Testis (tissue), 2 donors: ENCODE results near the gene NR4A2.

Source experiments
- CTCF ChIP-seq, 3 experiments: fragments of 450-650 bp in 2 of 3; fragments of 200-600 bp in 1 of 3; sonication (generic) in 1 of 3; IDR thresholded peaks; one replicate each; pipeline ENCODE4 v1.5.1; 2016 to 2019; ENCODE audit warnings: antibody characterized with exemption in 3 of 3, mild to moderate bottlenecking in 2 of 3, moderate library complexity in 1 of 3
- POLR2A ChIP-seq: fragments of 450-650 bp; IDR thresholded peaks from one replicate; pipeline ENCODE4 v1.6.1; 2017; ENCODE audit warnings: antibody characterized with exemption, mild to moderate bottlenecking, moderate library complexity

GRCh38 chr2:156310773-156311172, 21.7 kb downstream of the NR4A2 start:
- TF ChIP-seq CTCF (IDR thresholded peaks at IDR 0.05) (no peak), POLR2A (no peak)
